Fibroblast of skin of abdomen (primary cell): ENCODE data around the gene MIPOL1.
"Not testable (repeated sequence)": the region's sequence is repeated elsewhere in the genome, so short reads cannot be mapped to it uniquely, and the experiment has no call there.

Experiments
- DNase-seq: peaks from one replicate; pipeline ENCODE4 v3.0.0-alpha.2; 2013

Gene MIPOL1

DNA sequence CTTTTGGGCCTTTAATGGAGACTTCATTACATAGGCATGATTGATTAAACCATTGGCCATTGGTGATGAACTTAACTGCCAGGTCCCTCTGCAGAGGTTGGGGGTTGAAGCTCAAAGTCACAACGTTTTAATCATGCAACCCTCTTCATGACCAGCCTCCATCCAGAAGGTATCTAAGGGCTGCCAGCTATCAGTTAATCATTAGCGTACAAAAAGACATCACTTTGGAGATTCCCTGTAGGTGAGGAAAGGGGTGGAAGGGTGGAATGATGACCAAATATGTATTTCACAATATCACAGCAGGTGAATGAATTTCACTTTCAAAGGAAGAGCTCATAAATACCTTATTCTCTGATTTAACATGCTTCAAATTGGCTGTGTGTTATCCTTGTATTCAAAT, 92.0 kb downstream of the MIPOL1 start:
- DNase-seq: no peak

- not testable (repeated sequence) for DNase-seq
Measured at GRCh38 chr14:37295262-37295661, 97.5 kb downstream of the MIPOL1 start.

GRCh38 chr14:37311252-37311651, 113.5 kb downstream of the MIPOL1 start:
- DNase-seq: no peak

- DNase-seq: no peak
Measured at GRCh38 chr14:37318938-37319337, 121.2 kb downstream of the MIPOL1 start.

- DNase-seq: no peak
Measured at GRCh38 chr14:37320106-37320505, 122.4 kb downstream of the MIPOL1 start.

DNA sequence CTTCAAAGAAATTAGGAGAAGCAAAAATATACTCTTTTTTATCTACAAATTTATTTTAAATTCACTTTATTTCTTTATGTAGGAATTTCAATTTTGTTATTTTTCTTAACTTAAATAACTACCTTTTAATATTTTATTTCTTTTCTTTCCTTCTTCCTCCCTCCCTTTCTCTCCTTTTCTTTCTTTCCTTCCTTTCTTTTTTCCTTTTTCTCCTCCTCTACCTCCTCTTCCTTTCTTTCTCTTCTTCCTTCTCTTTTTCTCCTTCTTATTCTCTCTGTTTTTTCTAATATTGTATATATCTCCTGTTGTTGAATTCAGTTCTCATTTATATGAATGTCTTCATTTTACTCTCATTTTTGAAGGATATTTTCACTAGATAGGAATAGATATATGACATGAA, 127.6 kb downstream of the MIPOL1 start:
- no peak for DNase-seq

- DNase-seq: no peak
Measured at GRCh38 chr14:37326434-37326833, 128.7 kb downstream of the MIPOL1 start.

DNA sequence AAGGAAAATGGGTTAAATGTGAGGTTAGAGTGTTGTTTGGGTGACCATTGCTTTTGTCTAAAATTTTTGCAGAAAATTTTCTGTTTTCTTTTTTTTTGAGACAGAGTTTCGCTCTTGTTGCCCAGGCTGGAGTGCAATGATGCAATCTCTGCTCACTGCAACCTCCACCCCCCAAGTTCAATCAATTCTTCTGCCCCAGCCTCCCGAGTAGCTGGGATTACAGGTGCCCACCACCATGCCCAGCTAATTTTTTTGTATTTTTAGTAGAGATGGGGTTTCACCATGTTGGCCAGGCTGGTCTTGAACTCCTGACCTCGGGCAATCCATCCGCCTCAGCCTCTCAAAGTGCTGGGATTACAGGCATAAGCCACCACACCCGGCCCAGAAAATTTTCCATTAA, 130.2 kb downstream of the MIPOL1 start:
- DNase-seq: not testable (repeated sequence)

- no peak for DNase-seq
Measured at GRCh38 chr14:37328673-37329072, 130.9 kb downstream of the MIPOL1 start.

DNA sequence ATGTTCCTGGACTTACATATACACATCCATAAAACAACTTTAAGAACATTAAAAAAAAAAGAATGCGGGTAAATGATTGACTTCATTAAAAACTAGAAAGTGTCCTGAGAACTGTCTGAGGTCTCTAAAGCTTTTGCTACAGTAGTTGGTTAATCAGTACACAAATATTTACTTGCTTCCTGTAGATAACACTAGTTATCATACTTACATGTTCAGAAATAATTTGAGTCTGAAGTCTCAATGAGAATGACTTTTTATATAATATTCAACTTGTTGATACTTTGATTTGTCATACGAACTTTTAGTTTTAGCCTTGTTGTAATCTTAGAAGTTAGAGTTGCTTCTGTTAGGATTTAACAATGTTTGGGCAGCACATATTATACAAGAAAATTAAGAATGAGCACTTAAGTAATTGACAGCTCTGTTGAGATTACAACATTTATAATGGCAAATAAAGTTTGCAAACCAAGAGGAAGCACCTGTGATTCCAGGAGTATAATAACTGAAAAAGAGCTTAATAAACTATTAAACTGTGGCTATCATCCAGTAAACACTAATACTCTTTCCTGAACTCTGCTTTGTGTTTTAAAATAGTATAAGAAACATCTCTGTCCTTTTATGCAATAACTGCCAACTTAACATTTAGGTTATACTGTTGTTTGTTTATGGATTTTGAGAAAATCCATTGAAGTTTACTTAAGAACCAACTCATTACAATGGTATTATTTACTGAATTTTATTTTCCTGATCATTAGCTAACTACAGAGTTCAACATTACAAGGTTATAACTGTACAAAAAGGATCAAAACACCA, 131.7 kb downstream of the MIPOL1 start:
- DNase-seq: no peak

DNA sequence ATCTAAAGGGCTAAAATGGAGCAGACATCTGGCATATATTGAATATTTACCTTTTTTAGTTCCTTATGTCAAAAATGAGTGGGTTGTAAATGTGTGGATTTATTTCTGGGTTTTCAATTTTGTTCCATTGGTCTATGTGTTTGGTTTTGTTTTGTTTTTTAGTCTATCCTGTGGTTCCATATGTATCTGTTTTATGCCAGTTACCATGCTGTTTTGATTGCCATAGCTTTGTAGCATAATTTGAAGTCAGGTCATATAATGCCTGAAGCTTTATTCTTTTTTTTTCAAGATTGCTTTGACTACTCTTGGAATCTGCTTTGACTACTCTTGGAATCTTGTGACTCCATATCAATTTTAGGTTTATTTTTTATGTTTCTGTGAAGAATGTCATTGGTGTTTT, 133.2 kb downstream of the MIPOL1 start:
- DNase-seq: no peak

- DNase-seq: no peak
Measured at GRCh38 chr14:37340353-37340752, 142.6 kb downstream of the MIPOL1 start.

- DNase-seq: peak; percentile 21
Measured at GRCh38 chr14:37343307-37344094, 145.8 kb downstream of the MIPOL1 start.

DNA sequence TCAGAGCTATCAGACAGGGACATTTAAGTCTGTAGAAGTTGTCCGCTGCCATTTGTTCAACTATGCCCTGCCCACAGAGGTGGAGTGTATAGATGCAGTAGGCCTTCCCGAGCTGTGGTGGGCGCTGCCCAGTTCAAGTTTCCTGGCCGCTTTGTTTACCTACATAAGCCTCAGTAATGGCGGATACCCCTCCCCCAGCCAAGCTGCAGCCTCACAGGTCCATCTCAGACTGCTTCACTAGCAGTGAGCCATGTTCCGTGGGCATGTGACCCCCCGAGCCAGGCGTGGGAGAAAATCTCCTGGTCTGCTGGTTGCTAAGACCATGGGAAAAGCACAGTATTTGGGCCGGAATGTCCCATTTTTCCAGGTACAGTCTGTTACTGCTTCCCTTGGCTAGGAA, 165.9 kb downstream of the MIPOL1 start:
- no peak for DNase-seq

DNA sequence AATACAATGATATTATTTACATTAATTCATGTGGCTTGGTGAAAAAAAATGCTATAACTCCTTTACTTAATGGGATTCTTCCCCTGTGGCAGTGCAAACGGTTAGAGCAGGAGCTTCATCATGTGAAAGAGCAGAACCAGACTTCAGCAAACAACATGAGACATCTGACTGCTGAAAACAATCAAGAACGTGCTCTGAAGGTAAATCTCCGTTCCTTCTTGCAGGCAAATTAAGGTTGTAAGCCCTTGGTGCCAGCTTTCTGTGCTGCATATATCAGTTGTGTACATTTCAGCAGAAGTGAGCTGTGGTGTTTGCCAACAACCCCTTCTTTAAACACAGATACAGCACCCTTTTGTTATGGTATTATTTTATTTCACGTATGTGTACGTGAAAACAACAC, 171.7 kb downstream of the MIPOL1 start:
- DNase-seq: no peak

GRCh38 chr14:37375566-37375965, 177.8 kb downstream of the MIPOL1 start:
- no peak for DNase-seq

- no peak for DNase-seq
Measured at GRCh38 chr14:37376944-37377609, 179.3 kb downstream of the MIPOL1 start.

- no peak for DNase-seq
Measured at GRCh38 chr14:37384870-37385596, 187.3 kb downstream of the MIPOL1 start.

- DNase-seq: not testable (repeated sequence)
Measured at GRCh38 chr14:37397157-37397940, 199.6 kb downstream of the MIPOL1 start.

DNA sequence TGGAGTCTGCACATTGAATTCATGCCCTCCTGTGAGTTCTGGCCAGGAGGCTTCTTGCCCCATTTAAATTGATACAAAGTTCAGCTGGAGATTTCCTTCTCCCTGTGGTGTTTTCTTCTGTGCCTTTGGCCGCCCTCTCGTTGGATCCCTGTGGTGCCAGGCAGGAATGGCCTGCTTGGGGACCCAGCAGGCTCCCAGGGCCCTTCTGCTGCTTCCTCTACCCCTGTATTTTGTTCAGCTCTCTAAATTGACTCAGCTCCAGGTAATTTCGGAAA, 200.1 kb downstream of the MIPOL1 start:
- no peak for DNase-seq

GRCh38 chr14:37399517-37399916, 201.8 kb downstream of the MIPOL1 start:
- no peak for DNase-seq

DNA sequence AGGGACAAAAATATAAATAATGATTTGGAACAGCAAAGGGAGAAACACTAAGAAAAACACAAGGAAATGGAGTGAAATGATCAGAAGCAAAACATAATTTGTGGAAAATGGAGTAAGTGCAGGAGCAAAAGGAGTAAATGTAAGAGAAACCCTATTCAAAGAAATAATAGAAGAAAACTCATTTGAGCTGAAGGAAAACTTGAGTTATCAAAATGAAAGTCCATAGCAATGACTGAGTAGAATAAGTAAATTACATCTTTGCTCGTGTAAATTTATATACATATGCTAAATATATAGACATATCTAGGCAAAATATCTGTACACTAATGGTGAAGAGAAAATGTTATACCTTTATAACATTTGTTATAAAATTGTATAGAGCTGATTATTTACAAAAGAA, 203.4 kb downstream of the MIPOL1 start:
- DNase-seq: no peak
